AG20443 (cell line): ENCODE measurements around the gene NKPD1.
"Not testable (repeated sequence)": the region's sequence is repeated elsewhere in the genome, so short reads cannot be mapped to it uniquely, and the experiment has no call there.

ENCODE experiments used
- DNase-seq: peaks from one replicate; pipeline ENCODE4 v3.0.0; 2012; ENCODE audit warnings: low spot score, mixed read lengths

The NKPD1 gene

GRCh38 chr19:45139286-45140143 is 21.3 kb downstream of the NKPD1 start:
- DNase-seq = no peak

GRCh38 chr19:45138303-45138751 is 22.5 kb downstream of the NKPD1 start:
- DNase-seq = no peak

- no peak for DNase-seq
Measured at GRCh38 chr19:45137179-45137761, 23.5 kb downstream of the NKPD1 start.

GRCh38 chr19:45136507-45137178 is 24.1 kb downstream of the NKPD1 start:
- no peak for DNase-seq

- DNase-seq = no peak
Measured at GRCh38 chr19:45135176-45135885, 25.5 kb downstream of the NKPD1 start.

GRCh38 chr19:45133661-45134060 is 27.1 kb downstream of the NKPD1 start:
- no peak for DNase-seq

- no peak for DNase-seq
Measured at GRCh38 chr19:45130888-45131615, 29.7 kb downstream of the NKPD1 start.

GRCh38 chr19:45130236-45130635 is 30.5 kb downstream of the NKPD1 start:
- no peak for DNase-seq

- no peak for DNase-seq
Measured at GRCh38 chr19:45128806-45129205, 32.0 kb downstream of the NKPD1 start.

GRCh38 chr19:45128146-45128545 is 32.6 kb downstream of the NKPD1 start:
- DNase-seq = no peak

- DNase-seq = no peak
Measured at GRCh38 chr19:45126654-45127053, 34.1 kb downstream of the NKPD1 start.

- peak; percentile 72 for DNase-seq
Measured at GRCh38 chr19:45125975-45126493, 34.7 kb downstream of the NKPD1 start.

GRCh38 chr19:45125360-45125759 is 35.4 kb downstream of the NKPD1 start:
- no peak for DNase-seq

- DNase-seq = no peak
Measured at GRCh38 chr19:45124021-45124420, 36.8 kb downstream of the NKPD1 start.

- DNase-seq = no peak
Measured at GRCh38 chr19:45123440-45123850, 37.3 kb downstream of the NKPD1 start.

- no peak for DNase-seq
Measured at GRCh38 chr19:45122832-45123231, 38.0 kb downstream of the NKPD1 start.

- no peak for DNase-seq
Measured at GRCh38 chr19:45121827-45122345, 38.9 kb downstream of the NKPD1 start.

GRCh38 chr19:45119582-45119981 is 41.2 kb downstream of the NKPD1 start:
- no peak for DNase-seq

- DNase-seq = not testable (repeated sequence)
Measured at GRCh38 chr19:45118591-45119355, 42.0 kb downstream of the NKPD1 start.

GRCh38 chr19:45118106-45118505 is 42.7 kb downstream of the NKPD1 start:
- DNase-seq = no peak
